H7 (cell line): ENCODE measurements around the gene ZNF385B. TPM values are rescaled to one million over a fixed set of nuclear protein-coding genes. Genes with fewer than 3 reads are reported as not detected.
A peak's percentile ranks its signal among the peaks of the same experiment; 100 is the strongest.

Experiments used
- DNase-seq: peaks from one replicate; pipeline ENCODE4 v3.0.0; 2012
- H3K27me3 ChIP-seq: 2 replicates; pipeline ENCODE4 v1.6.0; 2011; ENCODE audit warnings: mild to moderate bottlenecking, low read length; ENCODE audit not compliant: control insufficient read depth, insufficient read depth
- H3K36me3 ChIP-seq: replicated peaks from 2 replicates; pipeline ENCODE4 v1.5.1; 2011; ENCODE audit warnings: low read length; ENCODE audit not compliant: control insufficient read depth, insufficient read depth
- H3K4me3 ChIP-seq: 2 replicates; pipeline ENCODE4 v1.5.1; 2011; ENCODE audit warnings: low read depth, mild to moderate bottlenecking, control low read depth, low read length, moderate library complexity; ENCODE audit not compliant: insufficient read depth
- total RNA-seq: library from RNA; depleted of rRNA; stranded (reverse); fragments of >200 nt; shearing (Covaris generic); gene quantifications from 2 replicates; pipeline ENCODE4 v1.2.3, GENCODE V29; 2014

ZNF385B gene
- total RNA-seq, 1 experiment from 2014 or later, result 0.90 TPM

- no peak overlapping the region for H3K4me3 ChIP-seq
- DNase-seq, result no peak
- H3K36me3 ChIP-seq, result no peaks in the 10 kb centered on the region
- H3K27me3 ChIP-seq, result no peaks in the 10 kb centered on the region
These were observed 413.5 kb downstream of the ZNF385B start for GRCh38 chr2:179447839-179448447.

- H3K4me3 ChIP-seq, result no peak overlapping the region
- no peaks in the 10 kb centered on the region for H3K27me3 ChIP-seq
- no peak for DNase-seq
- no peaks in the 10 kb centered on the region for H3K36me3 ChIP-seq
These were observed 414.0 kb downstream of the ZNF385B start for GRCh38 chr2:179447421-179447820.

- DNase-seq, result no peak
- no peak overlapping the region for H3K4me3 ChIP-seq
- H3K36me3 ChIP-seq, result no peaks in the 10 kb centered on the region
- H3K27me3 ChIP-seq, result no peaks in the 10 kb centered on the region
These were observed 414.8 kb downstream of the ZNF385B start for GRCh38 chr2:179446476-179447141.

- H3K4me3 ChIP-seq, result no peak overlapping the region
- no peak for DNase-seq
- no peaks in the 10 kb centered on the region for H3K36me3 ChIP-seq
- no peaks in the 10 kb centered on the region for H3K27me3 ChIP-seq
These were observed 417.4 kb downstream of the ZNF385B start for GRCh38 chr2:179444056-179444455.

GRCh38 chr2:179443180-179443579, 418.2 kb downstream of the ZNF385B start:
- Histone ChIP-seq H3K4me3 (no peak overlapping the region), H3K27me3 (no peaks in the 10 kb centered on the region), H3K36me3 (no peaks in the 10 kb centered on the region)
- DNase-seq, result peak; percentile 31

- DNase-seq, result no peak
- H3K27me3 ChIP-seq, result no peaks in the 10 kb centered on the region
- H3K4me3 ChIP-seq, result no peak overlapping the region
- no peaks in the 10 kb centered on the region for H3K36me3 ChIP-seq
These were observed 419.2 kb downstream of the ZNF385B start for GRCh38 chr2:179442206-179442605.

GRCh38 chr2:179441551-179441950, 419.9 kb downstream of the ZNF385B start:
- Histone ChIP-seq H3K4me3 (no peak overlapping the region), H3K27me3 (no peaks in the 10 kb centered on the region), H3K36me3 (no peaks in the 10 kb centered on the region)

GRCh38 chr2:179440642-179441251, 420.7 kb downstream of the ZNF385B start:
- DNase-seq, result no peak
- Histone ChIP-seq H3K27me3 (no peaks in the 10 kb centered on the region), H3K4me3 (no peak overlapping the region), H3K36me3 (no peaks in the 10 kb centered on the region)

More at GRCh38 chr2:179441551-179441950, 419.9 kb downstream of the ZNF385B start:
- DNase-seq, result no peak

- H3K4me3 ChIP-seq, result no peak overlapping the region
These were observed 422.8 kb downstream of the ZNF385B start for GRCh38 chr2:179438654-179439053.

GRCh38 chr2:179437430-179437829, 424.0 kb downstream of the ZNF385B start:
- Histone ChIP-seq H3K4me3 (no peak overlapping the region), H3K36me3 (no peaks in the 10 kb centered on the region), H3K27me3 (no peaks in the 10 kb centered on the region)
- no peak for DNase-seq

More at GRCh38 chr2:179438654-179439053, 422.8 kb downstream of the ZNF385B start:
- Histone ChIP-seq H3K36me3 (no peaks in the 10 kb centered on the region), H3K27me3 (no peaks in the 10 kb centered on the region)
- DNase-seq, result no peak

- Histone ChIP-seq H3K36me3 (no peaks in the 10 kb centered on the region), H3K27me3 (no peaks in the 10 kb centered on the region), H3K4me3 (no peak overlapping the region)
- no peak for DNase-seq
These were observed 425.8 kb downstream of the ZNF385B start for GRCh38 chr2:179435566-179435965.

- H3K27me3 ChIP-seq, result no peaks in the 10 kb centered on the region
- no peak overlapping the region for H3K4me3 ChIP-seq
- DNase-seq, result no peak
- H3K36me3 ChIP-seq, result no peaks in the 10 kb centered on the region
These were observed 426.4 kb downstream of the ZNF385B start for GRCh38 chr2:179435000-179435399.

GRCh38 chr2:179434357-179434756, 427.1 kb downstream of the ZNF385B start:
- no peaks in the 10 kb centered on the region for H3K36me3 ChIP-seq
- no peak for DNase-seq
- H3K4me3 ChIP-seq, result no peak overlapping the region
- no peaks in the 10 kb centered on the region for H3K27me3 ChIP-seq

- H3K4me3 ChIP-seq, result no peak overlapping the region
- DNase-seq, result no peak
- no peaks in the 10 kb centered on the region for H3K36me3 ChIP-seq
- no peaks in the 10 kb centered on the region for H3K27me3 ChIP-seq
These were observed 428.7 kb downstream of the ZNF385B start for GRCh38 chr2:179432751-179433150.

GRCh38 chr2:179429597-179429996, 431.8 kb downstream of the ZNF385B start:
- H3K4me3 ChIP-seq, result no peak overlapping the region
- H3K36me3 ChIP-seq, result no peaks in the 10 kb centered on the region
- no peaks in the 10 kb centered on the region for H3K27me3 ChIP-seq
- DNase-seq, result no peak
